Measurements from ENCODE around the gene ATG7. TPM values are rescaled to one million over a fixed set of nuclear protein-coding genes. Genes with fewer than 3 reads are reported as not detected.
"Not testable (repeated sequence)": the region's sequence is repeated elsewhere in the genome, so short reads cannot be mapped to it uniquely, and the experiment has no call there.

Gene ATG7
- total RNA-seq, 1 donor from 2014 or later: 55.0 TPM

DNA sequence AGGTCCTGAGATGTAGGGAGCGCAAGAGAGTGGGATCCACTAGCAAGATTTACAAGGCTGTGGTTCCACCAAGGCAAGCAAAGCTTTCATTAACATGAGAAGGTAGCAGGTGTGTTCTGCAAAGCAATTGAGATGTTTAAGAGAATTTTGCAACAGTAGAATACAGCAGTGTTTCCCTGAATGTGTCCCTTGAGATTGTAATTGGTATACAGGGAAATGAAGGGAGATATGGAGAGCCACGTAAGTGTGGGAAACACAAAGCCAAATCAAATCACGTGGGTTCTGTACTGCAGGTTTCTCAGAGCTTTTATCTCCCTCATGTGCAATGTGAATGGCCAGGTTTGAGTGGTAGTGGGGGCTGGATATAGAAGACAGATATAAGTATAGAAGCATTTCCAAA is 67.3 kb downstream of the ATG7 start:
- TF ChIP-seq, protein P1, sequence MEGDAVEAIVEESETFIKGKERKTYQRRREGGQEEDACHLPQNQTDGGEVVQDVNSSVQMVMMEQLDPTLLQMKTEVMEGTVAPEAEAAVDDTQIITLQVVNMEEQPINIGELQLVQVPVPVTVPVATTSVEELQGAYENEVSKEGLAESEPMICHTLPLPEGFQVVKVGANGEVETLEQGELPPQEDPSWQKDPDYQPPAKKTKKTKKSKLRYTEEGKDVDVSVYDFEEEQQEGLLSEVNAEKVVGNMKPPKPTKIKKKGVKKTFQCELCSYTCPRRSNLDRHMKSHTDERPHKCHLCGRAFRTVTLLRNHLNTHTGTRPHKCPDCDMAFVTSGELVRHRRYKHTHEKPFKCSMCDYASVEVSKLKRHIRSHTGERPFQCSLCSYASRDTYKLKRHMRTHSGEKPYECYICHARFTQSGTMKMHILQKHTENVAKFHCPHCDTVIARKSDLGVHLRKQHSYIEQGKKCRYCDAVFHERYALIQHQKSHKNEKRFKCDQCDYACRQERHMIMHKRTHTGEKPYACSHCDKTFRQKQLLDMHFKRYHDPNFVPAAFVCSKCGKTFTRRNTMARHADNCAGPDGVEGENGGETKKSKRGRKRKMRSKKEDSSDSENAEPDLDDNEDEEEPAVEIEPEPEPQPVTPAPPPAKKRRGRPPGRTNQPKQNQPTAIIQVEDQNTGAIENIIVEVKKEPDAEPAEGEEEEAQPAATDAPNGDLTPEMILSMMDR (IDR thresholded peaks at IDR 0.05): no peak
- no peak for TF ChIP-seq POLR2AphosphoS5 (IDR thresholded peaks at IDR 0.05; ENCODE audit: insufficient read depth in 1 of 2, low read depth in 1 of 2)
- no peak for TF ChIP-seq POLR2A (IDR thresholded peaks at IDR 0.05)
- intact Hi-C loops (cut with DNase I): loop anchor here (5.0 to 10.0 kb wide), 2 partner anchors 185 to 277 kb away; partner anchors contain the start of gene HRH1
- Histone ChIP-seq H3K4me3 (no peak overlapping the region), H3K36me3 (peaks cover 0 to 11% of the 10 kb centered on the region in 2 donors), H3K4me1 (no peaks in the 10 kb centered on the region), H3K27ac (no peak overlapping the region), H3K27me3 (no peaks in the 10 kb centered on the region), H3K9me3 (no peaks in the 10 kb centered on the region)
- no peak for DNase-seq (ENCODE audit: extremely low spot score in 2 of 2)

DNA sequence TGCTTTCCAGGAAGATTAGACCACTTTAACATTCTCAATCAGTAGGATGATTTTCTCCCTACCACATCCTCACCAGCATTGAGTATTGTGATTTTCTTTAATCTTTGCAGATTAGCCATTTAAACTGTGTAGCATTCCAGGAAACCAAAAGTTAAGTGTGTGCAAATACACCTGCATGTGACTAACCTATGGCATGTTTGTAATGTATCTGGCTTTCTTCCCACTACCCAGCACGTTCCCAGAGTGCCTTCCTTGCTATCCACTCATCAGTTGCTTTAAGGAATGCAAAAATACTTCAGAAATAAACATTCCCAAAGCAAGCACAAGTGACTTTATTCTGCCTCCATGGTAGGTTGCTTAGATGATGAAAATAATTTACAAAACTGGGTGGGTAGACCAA is 74.2 kb downstream of the ATG7 start:
- H3K27ac ChIP-seq: no peak overlapping the region
- no peaks in the 10 kb centered on the region for H3K9me3 ChIP-seq
- H3K4me1 ChIP-seq: no peaks in the 10 kb centered on the region
- intact Hi-C loops (cut with DNase I): no loop called here
- DNase-seq (ENCODE audit: extremely low spot score in 2 of 2): no peak
- peaks cover 0 to 20% of the 10 kb centered on the region in 2 donors for H3K36me3 ChIP-seq
- TF ChIP-seq POLR2A (IDR thresholded peaks at IDR 0.05) (no peak), POLR2AphosphoS5 (IDR thresholded peaks at IDR 0.05; ENCODE audit: insufficient read depth in 1 of 2, low read depth in 1 of 2) (no peak)
- TF ChIP-seq, protein P1 (IDR thresholded peaks at IDR 0.05): no peak
- no peaks in the 10 kb centered on the region for H3K27me3 ChIP-seq
- H3K4me3 ChIP-seq: no peak overlapping the region

DNA sequence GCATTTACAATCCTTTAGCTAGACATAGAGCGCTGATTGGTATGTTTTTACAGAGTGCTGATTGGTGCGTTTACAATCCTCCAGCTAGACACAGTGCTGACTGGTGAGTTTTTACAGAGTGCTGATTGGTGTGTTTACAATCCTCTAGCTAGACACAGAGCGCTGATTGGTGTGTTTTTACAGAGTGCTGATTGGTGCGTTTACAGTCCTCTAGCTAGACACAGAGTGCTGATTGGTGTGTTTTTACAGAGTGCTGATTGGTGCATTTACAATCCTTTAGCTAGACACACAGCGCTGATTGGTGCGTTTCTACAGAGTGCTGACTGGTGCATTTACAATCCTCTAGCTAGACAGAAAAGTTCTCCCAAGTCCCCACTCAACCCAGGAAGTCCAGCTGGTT is 76.7 kb downstream of the ATG7 start:
- H3K4me1 ChIP-seq; H3K4me3 ChIP-seq; DNase-seq (ENCODE audit: extremely low spot score in 2 of 2); H3K9me3 ChIP-seq; H3K27ac ChIP-seq; H3K27me3 ChIP-seq; intact Hi-C loops (cut with DNase I): not testable (repeated sequence)
- H3K36me3 ChIP-seq: peaks cover 0 to 20% of the 10 kb centered on the region in 2 donors

DNA sequence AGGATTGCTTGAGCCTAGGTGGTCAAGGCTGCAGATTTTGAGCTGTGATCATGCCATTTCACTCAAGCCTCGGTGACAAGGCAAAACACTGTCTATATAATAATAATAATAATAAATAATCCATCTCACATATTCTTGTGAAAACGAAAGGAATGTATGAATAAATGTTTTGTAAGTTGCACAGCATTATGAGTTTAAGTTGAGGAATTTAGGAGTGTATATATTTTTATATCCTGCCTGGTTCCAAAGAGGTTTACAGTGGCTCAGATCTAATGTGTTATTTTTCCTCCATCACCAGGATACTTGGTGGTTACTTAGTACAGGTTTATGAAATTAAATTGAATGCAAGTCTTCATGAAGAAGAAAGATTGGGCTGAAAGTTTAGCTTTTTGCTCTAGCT is 77.2 kb downstream of the ATG7 start:
- H3K4me1 ChIP-seq: no peaks in the 10 kb centered on the region
- H3K27me3 ChIP-seq: no peaks in the 10 kb centered on the region
- H3K27ac ChIP-seq: no peak overlapping the region
- no peaks in the 10 kb centered on the region for H3K9me3 ChIP-seq
- intact Hi-C loops (cut with DNase I): no loop called here
- no peak overlapping the region for H3K4me3 ChIP-seq
- peaks cover 0 to 18% of the 10 kb centered on the region in 2 donors for H3K36me3 ChIP-seq
- no peak for DNase-seq (ENCODE audit: extremely low spot score in 2 of 2)
- no peak for TF ChIP-seq POLR2A (IDR thresholded peaks at IDR 0.05)
- TF ChIP-seq, protein P1 (IDR thresholded peaks at IDR 0.05): no peak

DNA sequence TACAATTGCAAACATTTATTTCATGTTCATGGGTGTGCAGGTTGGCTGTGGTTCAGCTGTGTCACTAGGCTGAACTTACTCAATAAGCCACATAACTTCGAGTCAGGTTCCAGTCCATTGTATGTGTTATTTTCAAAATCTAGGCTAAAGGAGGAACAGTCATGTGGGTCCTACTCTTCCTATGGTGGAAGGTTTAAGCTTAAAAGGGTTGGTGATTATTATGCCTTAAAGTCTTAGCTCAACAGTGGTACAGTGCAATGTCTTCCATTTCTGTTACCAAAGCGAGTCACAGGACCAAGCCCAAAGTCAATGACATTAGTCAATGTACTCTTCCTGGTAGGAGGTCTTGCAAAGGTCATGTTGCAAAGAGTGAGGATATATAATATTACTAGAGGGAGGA is 78.2 kb downstream of the ATG7 start:
- peaks cover 0 to 15% of the 10 kb centered on the region in 2 donors for H3K36me3 ChIP-seq
- TF ChIP-seq, protein P1 (IDR thresholded peaks at IDR 0.05): no peak
- TF ChIP-seq POLR2A (IDR thresholded peaks at IDR 0.05) (no peak), POLR2AphosphoS5 (IDR thresholded peaks at IDR 0.05; ENCODE audit: insufficient read depth in 1 of 2, low read depth in 1 of 2) (no peak)
- no peaks in the 10 kb centered on the region for H3K27me3 ChIP-seq
- H3K4me1 ChIP-seq: no peaks in the 10 kb centered on the region
- intact Hi-C loops (cut with DNase I): no loop called here
- DNase-seq (ENCODE audit: extremely low spot score in 2 of 2): no peak
- no peak overlapping the region for H3K27ac ChIP-seq
- no peak overlapping the region for H3K4me3 ChIP-seq
- no peaks in the 10 kb centered on the region for H3K9me3 ChIP-seq

DNA sequence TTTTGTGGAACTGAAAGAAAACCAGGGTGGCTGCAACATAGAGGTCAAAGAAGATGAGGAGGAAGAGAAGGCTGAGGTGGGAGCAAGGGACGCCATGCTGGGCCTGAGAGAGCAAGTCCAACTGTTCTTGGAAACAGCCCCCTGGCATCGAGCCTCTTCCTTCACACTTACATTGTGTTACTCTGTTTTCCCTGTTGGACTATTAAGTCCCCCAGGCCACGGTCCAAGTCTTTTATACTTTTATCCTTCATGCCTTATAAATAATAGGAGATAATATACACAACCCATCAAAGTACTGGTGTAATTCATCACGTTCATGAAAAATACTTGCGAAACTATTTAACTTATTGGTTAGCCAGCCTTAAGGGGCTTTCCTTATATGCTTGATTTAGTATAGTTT is 79.3 kb downstream of the ATG7 start:
- DNase-seq (ENCODE audit: extremely low spot score in 2 of 2): no peak
- Histone ChIP-seq H3K4me1 (no peaks in the 10 kb centered on the region), H3K27me3 (no peaks in the 10 kb centered on the region), H3K4me3 (no peak overlapping the region), H3K36me3 (peaks cover 0 to 15% of the 10 kb centered on the region in 2 donors), H3K9me3 (no peaks in the 10 kb centered on the region), H3K27ac (no peak overlapping the region)
- TF ChIP-seq, protein P1 (IDR thresholded peaks at IDR 0.05): no peak
- TF ChIP-seq POLR2AphosphoS5 (IDR thresholded peaks at IDR 0.05; ENCODE audit: insufficient read depth in 1 of 2, low read depth in 1 of 2) (no peak), POLR2A (IDR thresholded peaks at IDR 0.05) (no peak)
- intact Hi-C loops (cut with DNase I): no loop called here

All from vagina (tissue), 2 donors.